ENCODE measurements around the gene TBC1D22A. TPM values are rescaled to one million over a fixed set of nuclear protein-coding genes. Genes with fewer than 3 reads are reported as not detected.

TBC1D22A gene
- total and polyA plus RNA-seq, 2 experiments from 2014 or later: 9.6 to 13.3 TPM

- no peaks in the 10 kb centered on the region for H3K79me2 ChIP-seq (replicated peaks; ENCODE audit: insufficient read depth)
- Mint-ChIP-seq H3K27ac (peak overlapping the region; percentile 95; the same call in 1 of the 2 replicates), H3K4me3 (no peak overlapping the region), H3K27me3 (ENCODE audit: insufficient read depth, low read depth, poor library complexity) (peaks cover 12% of the 10 kb centered on the region), H3K36me3 (ENCODE audit: low read depth) (no peaks in the 10 kb centered on the region; the same call in 2 of the 3 replicates), H3K4me1 (peaks cover 36% of the 10 kb centered on the region), H3K9me3 (no peaks in the 10 kb centered on the region; the same call in 2 of the 3 replicates)
- H3K4me2 ChIP-seq: 0 out of 2 replicates have a peak overlapping the region, but pooled peaks have one; percentile 23
- peaks cover 10% of the 10 kb centered on the region for H3K4me1 ChIP-seq (ENCODE audit: insufficient read depth)
- no peak overlapping the region for H2AFZ ChIP-seq
- no peak overlapping the region for H3K4me3 ChIP-seq
- peak; percentile 92 for ATAC-seq
- H3F3A ChIP-seq (replicated peaks; ENCODE audit: low read depth): no peaks in the 10 kb centered on the region
- no peaks in the 10 kb centered on the region for H3K27me3 ChIP-seq (ENCODE audit: insufficient read depth)
- no peaks in the 10 kb centered on the region for H4K20me1 ChIP-seq (replicated peaks; ENCODE audit: insufficient read depth)
- peak overlapping the region; percentile 80 for H3K27ac ChIP-seq (ENCODE audit: low read depth)
- no peaks in the 10 kb centered on the region for H3K9me2 ChIP-seq (ENCODE audit: insufficient read depth)
- H3K36me3 ChIP-seq (ENCODE audit: insufficient read depth): no peaks in the 10 kb centered on the region
- peak; percentile 93 for DNase-seq (ENCODE audit: low spot score)
- TF ChIP-seq ZNF462 (CRISPR knock-in tag; IDR thresholded peaks at IDR 0.05) (0 out of 2 replicates have a peak, but pooled peaks have one; percentile 14), CREB1 (CRISPR knock-in tag; IDR thresholded peaks at IDR 0.05; ENCODE audit: low read depth) (no peak)
Measured at GRCh38 chr22:47102648-47103047, 340.2 kb downstream of the TBC1D22A start.

DNA sequence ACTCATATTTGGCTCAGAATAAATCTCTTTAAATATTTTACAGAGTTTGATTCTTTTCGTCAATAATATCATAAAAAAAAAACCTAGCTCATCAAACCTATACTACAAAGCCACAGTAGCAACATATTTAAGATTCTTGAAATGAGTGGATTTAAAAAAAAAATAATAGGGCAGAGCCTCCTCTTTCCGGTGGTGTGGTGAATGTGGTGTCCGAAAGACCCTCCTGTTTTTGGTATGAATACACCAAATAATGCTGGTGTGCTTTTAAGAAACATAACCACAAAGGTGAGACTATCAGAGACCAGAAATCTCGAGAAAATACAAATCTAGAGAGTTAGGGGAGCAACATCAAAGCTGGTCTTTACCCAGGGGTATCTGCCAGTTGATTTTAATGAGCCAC is 342.6 kb downstream of the TBC1D22A start:
- 0 out of 2 replicates have a peak, but pooled peaks cover 3% of the 10 kb centered on the region for H3K9me2 ChIP-seq (ENCODE audit: insufficient read depth)
- H3K27ac Mint-ChIP-seq: peak overlapping the region; percentile 34; the same call in 1 of the 2 replicates
- H3K36me3 ChIP-seq (ENCODE audit: insufficient read depth): no peaks in the 10 kb centered on the region
- DNase-seq (ENCODE audit: low spot score) (no peak), ATAC-seq (no peak)
- H3K4me3 Mint-ChIP-seq: no peak overlapping the region
- H3K4me3 ChIP-seq: no peak overlapping the region
- H3K4me1 ChIP-seq (ENCODE audit: insufficient read depth): peaks cover 10% of the 10 kb centered on the region
- H2AFZ ChIP-seq: no peak overlapping the region
- H3K79me2 ChIP-seq (replicated peaks; ENCODE audit: insufficient read depth): no peaks in the 10 kb centered on the region
- H3K27me3 Mint-ChIP-seq (ENCODE audit: insufficient read depth, low read depth, poor library complexity): peaks cover 12% of the 10 kb centered on the region
- no peaks in the 10 kb centered on the region; the same call in 2 of the 3 replicates for H3K9me3 Mint-ChIP-seq
- no peaks in the 10 kb centered on the region for H3K27me3 ChIP-seq (ENCODE audit: insufficient read depth)
- no peaks in the 10 kb centered on the region; the same call in 2 of the 3 replicates for H3K36me3 Mint-ChIP-seq (ENCODE audit: low read depth)
- H3K4me2 ChIP-seq: no peak overlapping the region
- H4K20me1 ChIP-seq (replicated peaks; ENCODE audit: insufficient read depth): no peaks in the 10 kb centered on the region
- H3F3A ChIP-seq (replicated peaks; ENCODE audit: low read depth): no peaks in the 10 kb centered on the region
- no peak overlapping the region for H3K27ac ChIP-seq (ENCODE audit: low read depth)
- peaks cover 31% of the 10 kb centered on the region for H3K4me1 Mint-ChIP-seq
- TF ChIP-seq ZNF331 (CRISPR knock-in tag; IDR thresholded peaks at IDR 0.05; ENCODE audit: low read depth): no peak
- TF ChIP-seq ZNF462 (CRISPR knock-in tag; IDR thresholded peaks at IDR 0.05): no peak
- no peak for TF ChIP-seq ZNF114 (CRISPR knock-in tag; IDR thresholded peaks at IDR 0.05)
